ENCODE data around the gene DESI2.

The DESI2 gene

GRCh38 chr1:244652623-244653438 lies at the start of gene DESI2:
Gene DESI2 (plus strand): TSS chr1:244653126. CDS start chr1:244653314, 188 bp downstream.
- peak; percentile 87 to 100 (median 96) for DNase-seq

GRCh38 chr1:244603498-244603897 lies 49.4 kb upstream of the DESI2 start:
- DNase-seq = no peak

DNA sequence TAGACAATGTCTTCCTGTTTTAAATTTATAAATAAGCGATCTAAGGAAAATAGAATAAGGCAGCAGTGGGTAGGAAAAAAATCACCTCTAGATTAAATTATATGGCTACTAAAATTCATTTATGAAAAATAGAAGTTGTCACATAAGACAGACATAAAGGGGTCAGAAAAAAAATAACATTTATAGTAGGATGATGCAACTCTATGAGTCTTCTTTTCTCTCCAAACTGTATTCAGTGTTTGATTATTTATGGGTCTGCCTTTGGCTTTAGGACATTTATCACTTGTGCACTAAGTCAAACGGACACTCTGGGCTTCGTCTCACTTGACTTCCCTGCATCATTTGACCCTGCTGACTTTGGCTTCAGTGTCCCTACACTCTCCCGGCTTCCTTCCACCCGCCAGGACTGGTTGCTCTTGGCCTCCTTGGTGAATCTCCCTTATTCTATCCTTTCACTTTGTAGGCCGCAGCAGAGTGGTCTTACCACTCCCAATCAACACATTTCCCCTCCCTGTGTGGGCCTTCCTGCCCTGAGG lies 47.0 kb upstream of the DESI2 start:
- DNase-seq = no peak

DNA sequence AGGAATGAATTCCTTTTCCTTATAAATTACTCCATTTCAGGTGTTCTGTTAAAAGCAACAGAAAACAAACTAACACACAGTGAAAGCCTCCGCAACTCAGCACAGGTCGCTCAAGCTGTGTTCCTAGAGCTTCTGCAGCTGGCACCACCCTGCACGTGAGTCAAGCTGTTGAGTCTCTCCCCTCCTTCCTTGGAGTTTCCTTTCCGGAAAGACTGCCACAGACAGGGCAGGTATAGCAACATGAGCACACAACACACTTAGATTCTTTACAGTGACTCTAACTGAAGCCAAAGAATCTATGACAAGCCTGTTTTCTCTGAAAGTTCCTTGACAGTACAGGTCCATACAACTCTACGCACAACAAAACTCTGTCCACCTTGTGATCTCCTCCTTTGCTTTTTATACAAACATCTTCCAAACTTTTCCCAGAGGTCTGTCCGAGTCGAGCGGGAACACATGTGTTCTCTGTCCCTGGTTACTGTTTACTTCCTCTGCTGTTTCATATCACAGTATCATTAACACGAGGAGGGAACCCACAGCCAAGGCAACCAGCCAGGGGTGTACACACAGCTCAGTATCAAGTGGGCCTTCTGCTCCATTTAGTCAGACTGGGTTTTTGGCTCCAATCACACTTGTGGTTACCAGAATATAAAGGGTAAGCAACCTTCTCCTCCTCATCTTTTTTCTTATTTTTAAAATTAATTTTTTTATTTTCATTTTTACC lies 38.7 kb upstream of the DESI2 start:
- DNase-seq = no peak

DNA sequence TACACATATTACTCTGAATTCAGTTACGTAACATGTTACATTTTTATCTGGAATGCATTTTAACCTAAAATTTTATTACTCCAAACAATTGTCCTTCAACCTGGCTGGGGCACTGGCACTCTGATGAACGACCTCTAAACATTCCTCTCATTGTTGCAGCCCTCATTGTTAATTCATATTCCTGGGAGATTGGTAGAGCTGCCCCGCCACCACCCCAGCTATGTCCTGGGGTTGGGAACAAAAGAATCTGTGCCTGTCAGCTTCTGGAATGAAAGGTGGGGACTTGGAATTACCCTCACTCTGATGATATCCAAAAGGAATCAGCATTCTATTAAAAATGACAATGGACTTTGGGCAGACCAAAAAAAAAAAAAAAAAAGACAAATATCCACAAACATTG lies 38.0 kb upstream of the DESI2 start:
- no peak for DNase-seq

DNA sequence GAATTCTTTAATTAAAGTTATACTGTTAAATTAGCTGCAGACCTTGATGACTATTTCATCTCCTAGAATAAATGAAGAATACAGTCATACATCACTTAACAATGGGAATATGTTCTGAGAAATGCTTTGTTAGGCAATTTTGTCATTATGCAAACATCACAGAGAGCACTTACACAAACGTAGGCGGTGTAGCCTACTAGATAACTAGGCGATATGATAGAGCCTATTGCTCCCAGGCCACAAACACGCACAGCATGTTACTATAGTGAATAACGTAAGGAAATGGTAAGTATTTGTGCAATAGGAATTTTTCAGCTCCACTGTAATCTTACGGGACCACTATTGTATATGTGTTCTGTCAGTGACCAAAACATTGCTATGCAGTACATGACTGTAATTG lies 37.6 kb upstream of the DESI2 start:
- DNase-seq = no peak

GRCh38 chr1:244626709-244627108 lies 26.2 kb upstream of the DESI2 start:
- DNase-seq = no peak

- no peak for DNase-seq
Measured at GRCh38 chr1:244628789-244629188, 24.1 kb upstream of the DESI2 start.

GRCh38 chr1:244633140-244633539 lies 19.8 kb upstream of the DESI2 start:
- DNase-seq = no peak

GRCh38 chr1:244634546-244634945 lies 18.4 kb upstream of the DESI2 start:
- no peak for DNase-seq

DNA sequence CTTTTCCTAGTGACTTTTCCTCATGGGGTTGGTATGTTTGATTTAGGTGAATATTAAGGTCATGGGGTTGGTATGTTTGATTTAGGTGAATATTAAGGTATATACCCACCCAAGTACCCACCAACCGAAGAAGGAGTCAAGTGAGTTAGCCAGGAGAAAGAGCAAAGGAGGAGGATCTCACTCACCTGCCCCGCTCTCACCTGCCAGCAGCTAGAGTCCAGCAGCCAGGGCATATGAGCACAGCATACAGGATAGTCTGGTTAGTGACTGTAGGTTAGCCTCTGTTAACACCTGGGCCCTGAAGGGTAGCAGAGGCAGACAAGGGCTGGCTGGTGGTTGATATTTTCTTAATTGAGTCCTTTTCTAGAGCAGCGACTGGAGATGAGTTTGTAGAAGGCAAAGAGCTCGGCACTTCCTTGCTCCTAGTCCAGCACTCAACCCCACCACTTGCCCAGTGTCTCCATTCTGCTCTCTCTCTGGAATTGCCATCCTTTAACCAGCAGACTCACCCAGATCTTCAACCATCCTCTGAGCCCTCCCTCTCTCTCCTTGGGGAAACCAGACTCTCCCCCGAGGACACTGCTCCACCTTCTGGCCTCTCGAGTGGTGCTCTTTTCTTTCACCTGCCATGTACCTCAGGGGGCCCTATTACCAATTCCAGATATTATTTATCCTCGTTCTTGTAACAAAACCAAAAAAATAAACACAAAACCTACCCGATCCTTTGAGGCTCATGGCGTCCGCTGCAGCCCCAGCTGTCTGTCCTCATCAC lies 16.3 kb upstream of the DESI2 start:
- DNase-seq = no peak

- DNase-seq = no peak
Measured at GRCh38 chr1:244639561-244639960, 13.4 kb upstream of the DESI2 start.

DNA sequence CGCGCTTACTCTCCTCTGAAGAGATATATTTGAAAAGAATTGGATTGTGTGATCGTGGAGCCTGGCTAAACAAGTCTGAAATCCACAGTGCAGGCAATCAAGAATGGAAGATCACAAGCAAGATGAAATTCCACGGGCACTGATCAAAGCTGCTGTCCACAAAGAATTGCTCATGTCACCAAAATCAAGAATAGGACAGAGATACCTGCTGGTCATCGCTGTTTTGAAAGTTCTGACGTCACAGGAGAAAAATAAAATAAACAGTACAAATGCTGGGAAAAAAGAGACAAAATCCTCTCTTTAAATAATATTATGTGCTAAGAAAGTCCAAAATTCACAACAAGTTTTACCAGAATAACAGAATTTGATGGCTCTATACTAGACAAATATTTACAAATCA lies 12.0 kb upstream of the DESI2 start:
- no peak for DNase-seq

- DNase-seq = no peak
Measured at GRCh38 chr1:244642526-244642925, 10.4 kb upstream of the DESI2 start.

DNA sequence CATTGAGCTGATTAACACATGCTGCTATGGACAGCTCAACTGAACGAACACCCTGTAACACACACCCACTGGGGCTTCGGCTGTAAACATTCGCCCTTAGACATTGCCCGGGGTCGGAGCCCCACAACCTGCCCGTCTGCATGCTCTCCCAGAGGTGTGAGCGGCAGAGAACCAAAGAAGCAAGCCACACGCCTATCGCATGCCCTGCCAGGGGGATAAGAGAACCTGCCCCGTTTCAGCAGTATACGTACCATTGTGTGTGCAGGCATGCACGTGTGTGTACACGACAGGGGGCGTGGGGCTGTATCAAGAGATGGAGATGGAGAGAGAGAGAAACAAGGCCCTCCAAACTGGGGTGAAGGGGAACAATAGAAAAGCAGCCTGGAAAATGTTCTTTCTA lies 9.9 kb upstream of the DESI2 start:
- DNase-seq = no peak

DNA sequence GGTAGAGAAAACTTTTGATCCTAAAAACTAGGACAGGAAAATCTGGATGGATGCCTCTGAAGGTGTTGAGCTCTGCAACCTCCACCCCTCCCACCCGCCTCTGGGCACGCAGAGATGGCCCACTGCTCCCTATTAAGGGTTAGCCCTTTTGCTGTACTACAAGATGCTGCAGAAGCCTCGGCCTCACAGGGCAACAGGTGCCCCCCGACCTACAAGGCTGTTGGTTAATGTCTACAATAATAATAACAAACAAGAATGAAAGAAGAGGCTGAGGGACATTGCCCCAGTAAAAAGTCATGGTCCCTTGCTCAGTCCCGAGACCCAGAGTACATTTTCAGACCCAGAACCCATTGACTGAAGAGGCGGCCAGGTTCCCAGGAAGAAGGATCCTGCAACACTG lies 7.5 kb upstream of the DESI2 start:
- no peak for DNase-seq

DNA sequence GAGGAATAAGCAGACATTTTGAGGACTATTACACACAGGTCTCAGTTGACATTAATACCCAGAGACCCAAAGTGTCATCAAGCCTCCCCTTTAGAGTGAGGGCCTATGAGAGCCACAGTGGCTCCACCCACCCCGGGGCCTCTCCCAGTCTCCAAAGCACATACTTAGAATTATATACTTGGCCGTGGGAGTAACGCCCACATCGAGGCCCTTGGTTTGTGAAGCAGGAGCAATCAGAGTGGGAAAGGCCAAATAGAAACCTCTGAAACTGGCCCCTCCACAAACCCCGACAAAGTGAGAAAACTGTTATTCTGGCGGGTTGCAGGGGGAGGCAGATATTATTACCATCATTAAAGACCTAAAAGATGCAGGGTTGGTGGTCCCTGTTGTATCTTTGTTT lies 7.0 kb upstream of the DESI2 start:
- no peak for DNase-seq

DNA sequence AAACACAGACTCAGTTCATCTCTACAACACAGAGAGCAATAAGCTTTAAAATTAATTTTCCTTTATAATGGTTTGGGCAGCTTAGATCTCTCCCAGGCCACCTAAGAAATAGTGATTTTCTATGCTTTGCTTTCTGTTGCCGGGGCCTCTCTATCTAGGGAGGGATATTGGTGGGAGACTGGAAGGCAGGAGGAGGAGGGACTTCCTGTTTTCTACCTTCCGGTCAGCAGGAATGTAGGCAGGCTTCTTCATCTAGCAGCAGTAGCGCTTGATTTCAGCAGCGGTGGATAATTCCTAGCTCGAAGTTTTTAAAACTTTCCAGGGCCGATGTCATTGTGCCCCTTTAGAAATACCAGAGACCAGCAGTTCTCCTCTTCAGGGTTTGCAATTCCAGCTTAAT lies 5.1 kb upstream of the DESI2 start:
- no peak for DNase-seq

GRCh38 chr1:244651956-244652622 lies 837 bp upstream of the DESI2 start:
- DNase-seq = no peak

- DNase-seq = no peak
Measured at GRCh38 chr1:244653439-244654107, 647 bp downstream of the DESI2 start.

DNA sequence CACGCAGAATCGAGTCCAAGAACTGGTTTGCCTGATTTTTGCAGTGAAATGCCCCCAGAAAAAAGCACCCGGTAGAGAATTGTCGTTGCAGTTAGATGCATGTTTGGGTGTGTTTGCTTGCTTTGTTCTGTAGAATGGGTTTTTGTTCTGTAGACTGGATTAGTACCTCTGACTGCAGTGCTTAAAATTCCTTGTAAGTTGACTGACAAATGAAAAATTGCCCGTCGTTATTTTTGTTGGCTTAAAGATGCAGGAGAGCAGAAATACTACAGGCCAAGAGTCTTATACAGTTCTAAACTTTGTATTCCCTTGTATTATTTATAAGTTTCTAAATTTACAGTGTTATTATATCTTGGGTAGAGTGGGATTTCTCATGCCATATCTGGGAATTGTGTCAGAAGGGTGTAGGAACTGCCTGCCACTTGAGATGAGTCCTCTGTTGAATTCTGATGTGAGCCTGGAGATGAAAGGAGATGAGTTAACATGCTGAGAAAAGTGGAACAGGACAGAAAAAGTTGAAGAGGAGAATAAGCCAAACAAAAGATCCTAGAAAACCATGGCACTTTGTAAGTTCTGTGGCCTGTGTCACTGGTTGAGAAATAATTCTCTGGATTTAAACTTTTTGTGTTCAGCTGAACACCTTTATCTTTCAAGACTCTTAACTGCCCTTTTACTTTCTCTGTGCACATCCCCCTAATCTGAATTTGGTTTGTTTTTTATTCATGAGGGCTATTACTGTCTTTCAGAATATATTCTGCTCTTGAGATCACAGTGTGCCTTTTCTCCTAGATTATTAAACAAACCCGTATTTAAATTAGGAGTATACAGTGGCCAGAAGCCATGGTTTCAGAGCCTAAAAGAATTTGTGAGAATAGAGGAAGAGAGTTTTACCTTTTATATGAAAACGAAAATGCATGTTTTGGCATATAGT lies 1.4 kb downstream of the DESI2 start:
- DNase-seq = no peak

Data from activated naive CD4-positive, alpha-beta T cell (primary cell).